GM12891 (cell line): ENCODE measurements around the gene PJA1.

Experiments used
- DNase-seq: peaks from one replicate; pipeline ENCODE4 v3.0.0; 2011; ENCODE audit warnings: low spot score; ENCODE audit not compliant: insufficient read length
- FAIRE-seq: peaks from 2 replicates; lab custom pipeline; 2011; peaks lifted over from hg19 to GRCh38; lab: Jason Lieb, UNC
- PAX5 ChIP-seq: IDR thresholded peaks from 2 replicates; pipeline ENCODE4 v1.6.1; 2011; ENCODE audit warnings: low read length, moderate library complexity, mild to moderate bottlenecking; ENCODE audit not compliant: insufficient read depth, severe bottlenecking
- POLR2A ChIP-seq: IDR thresholded peaks from 2 replicates; pipeline ENCODE4 v1.6.1; 2011; ENCODE audit warnings: low read depth, low read length, control low read depth
- POLR2AphosphoS5 ChIP-seq: IDR thresholded peaks from 2 replicates; pipeline ENCODE4 v1.6.1; 2011; ENCODE audit warnings: low read depth, low read length, control low read depth
- POU2F2 ChIP-seq: IDR thresholded peaks from 2 replicates; pipeline ENCODE4 v1.6.1; 2011; ENCODE audit warnings: low read depth, mild to moderate bottlenecking, control low read depth, low read length, moderate library complexity
- SPI1 ChIP-seq: IDR thresholded peaks from 2 replicates; pipeline ENCODE4 v1.6.1; 2011; ENCODE audit warnings: low read depth, low read length, control low read depth
- TAF1 ChIP-seq: IDR thresholded peaks from 2 replicates; pipeline ENCODE4 v1.6.1; 2011; ENCODE audit warnings: low read depth, low read length, control low read depth

PJA1 gene

DNA sequence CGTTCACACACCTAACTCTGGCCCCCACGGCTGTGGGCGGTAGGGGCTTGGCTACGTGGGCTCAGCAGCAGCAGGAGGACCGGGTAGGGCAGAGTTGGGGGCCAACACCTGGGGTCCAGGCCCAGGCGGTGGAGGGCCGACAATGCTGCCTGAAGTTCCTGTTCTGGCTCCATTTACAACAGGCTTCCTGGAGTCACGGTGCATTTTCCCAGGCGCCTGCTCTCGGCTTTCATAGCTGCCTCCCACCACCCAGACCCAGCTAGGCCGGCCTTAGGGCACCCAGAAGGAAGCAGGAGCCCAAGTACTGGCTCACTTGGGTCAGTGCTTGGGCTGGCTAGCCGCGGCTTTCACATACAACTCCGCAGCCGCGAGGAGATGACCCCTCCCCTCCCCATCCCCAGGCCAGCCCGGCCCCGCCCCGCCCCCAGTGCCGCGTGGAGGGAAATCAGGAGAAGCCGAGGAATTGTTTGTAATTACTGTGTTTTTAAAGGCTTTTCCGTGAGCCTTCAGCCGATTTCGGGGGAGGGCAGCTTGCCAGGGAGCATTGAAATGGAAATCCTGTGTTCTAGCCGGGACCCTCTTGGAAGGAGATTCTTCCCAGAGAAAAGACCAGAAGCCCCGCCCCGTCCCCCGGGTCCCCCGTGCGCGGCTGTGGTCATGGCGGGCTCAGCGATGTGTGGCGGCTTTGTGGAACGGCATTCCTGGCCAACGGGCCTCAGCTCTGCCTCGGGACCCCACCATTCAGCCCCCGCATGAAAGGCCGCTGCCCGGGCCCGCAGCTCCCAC lies 28.5 kb downstream of the PJA1 start:
- no peak for DNase-seq
- TF ChIP-seq SPI1, result no peak
- no peak for TF ChIP-seq POU2F2
- TF ChIP-seq POLR2A, result no peak
- no peak for TF ChIP-seq POLR2AphosphoS5
- TF ChIP-seq TAF1, result no peak
- TF ChIP-seq PAX5, result no peak
- no peak for FAIRE-seq

- no peak for TF ChIP-seq TAF1
- DNase-seq (no peak), FAIRE-seq (no peak)
Measured at GRCh38 chrX:69133921-69134542, 31.2 kb downstream of the PJA1 start.

- DNase-seq (no peak), FAIRE-seq (no peak)
- TF ChIP-seq POLR2A (no peak), SPI1 (no peak)
Measured at GRCh38 chrX:69131886-69132285, 33.4 kb downstream of the PJA1 start.

GRCh38 chrX:69130439-69130838 lies 34.8 kb downstream of the PJA1 start:
- TF ChIP-seq TAF1 (no peak), POLR2A (no peak), PAX5 (no peak), POU2F2 (no peak), POLR2AphosphoS5 (no peak), SPI1 (no peak)
- no peak for FAIRE-seq
- DNase-seq, result no peak

GRCh38 chrX:69128588-69128987 lies 36.7 kb downstream of the PJA1 start:
- DNase-seq (no peak), FAIRE-seq (no peak)
- TF ChIP-seq SPI1 (no peak), TAF1 (no peak), PAX5 (no peak), POU2F2 (no peak), POLR2A (no peak), POLR2AphosphoS5 (no peak)

DNA sequence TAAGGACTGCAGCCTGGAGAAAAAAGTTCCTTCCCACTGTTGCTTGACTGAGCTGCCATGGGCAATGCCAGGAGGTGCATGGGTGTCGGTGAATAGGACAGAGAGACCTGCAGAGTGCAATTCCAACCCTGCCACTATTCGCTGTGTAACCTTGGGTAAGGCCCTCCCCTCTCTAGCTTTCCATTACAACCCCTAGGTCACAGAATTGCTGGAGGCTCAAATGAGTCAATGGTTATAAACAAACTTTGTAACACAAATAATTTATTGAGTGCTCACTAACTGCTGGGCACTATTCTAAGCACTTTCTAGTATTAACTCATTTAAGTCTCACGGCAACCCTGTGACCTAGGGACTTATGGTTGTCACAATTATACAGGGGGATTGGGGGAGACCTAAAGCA lies 37.8 kb downstream of the PJA1 start:
- TF ChIP-seq TAF1, result no peak
- no peak for TF ChIP-seq POLR2AphosphoS5
- TF ChIP-seq PAX5, result no peak
- no peak for TF ChIP-seq POU2F2
- no peak for TF ChIP-seq POLR2A
- no peak for TF ChIP-seq SPI1
- DNase-seq (no peak), FAIRE-seq (no peak)

GRCh38 chrX:69126642-69127041 lies 38.6 kb downstream of the PJA1 start:
- TF ChIP-seq POLR2A, result no peak
- TF ChIP-seq PAX5, result no peak
- TF ChIP-seq POU2F2, result no peak
- no peak for TF ChIP-seq POLR2AphosphoS5
- no peak for TF ChIP-seq TAF1
- TF ChIP-seq SPI1, result no peak
- DNase-seq (no peak), FAIRE-seq (no peak)

DNA sequence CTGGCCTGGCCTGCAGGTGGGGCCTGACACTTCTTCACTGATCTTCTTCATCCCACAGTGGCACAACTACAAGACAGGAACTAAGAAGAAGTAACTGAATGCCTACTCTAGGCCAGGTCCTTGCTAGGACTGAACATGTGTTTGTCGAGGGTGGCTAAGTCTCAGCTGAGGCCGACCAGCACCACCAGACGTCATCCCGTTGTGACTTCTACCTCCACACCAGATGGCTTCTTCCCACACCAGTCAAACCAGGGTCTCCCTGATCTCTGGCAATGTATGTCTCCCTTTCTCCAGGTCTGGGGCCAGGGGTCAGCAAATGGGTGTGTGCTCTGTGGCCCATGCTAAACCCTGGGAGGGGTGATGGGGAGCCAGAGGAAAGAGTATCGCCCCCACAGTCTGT lies 40.2 kb downstream of the PJA1 start:
- no peak for DNase-seq
- TF ChIP-seq SPI1 (no peak), TAF1 (no peak), POU2F2 (no peak), POLR2AphosphoS5 (no peak), POLR2A (no peak), PAX5 (no peak)
- no peak for FAIRE-seq

GRCh38 chrX:69124108-69124507 lies 41.1 kb downstream of the PJA1 start:
- no peak for DNase-seq
- TF ChIP-seq TAF1, result no peak
- TF ChIP-seq POLR2AphosphoS5, result no peak
- no peak for TF ChIP-seq POU2F2
- TF ChIP-seq SPI1, result no peak
- no peak for TF ChIP-seq POLR2A
- no peak for TF ChIP-seq PAX5
- FAIRE-seq, result no peak

GRCh38 chrX:69123481-69123880 lies 41.8 kb downstream of the PJA1 start:
- DNase-seq, result no peak
- FAIRE-seq, result no peak
- TF ChIP-seq SPI1 (no peak), POLR2AphosphoS5 (no peak), PAX5 (no peak), TAF1 (no peak), POU2F2 (no peak), POLR2A (no peak)
